ENCODE data around the gene GARRE1. TPM values are rescaled to one million over a fixed set of nuclear protein-coding genes. Genes with fewer than 3 reads are reported as not detected.

Gene GARRE1
- total and polyA plus RNA-seq, 2 experiments from 2014 or later = 9.0 to 16.3 TPM

DNA sequence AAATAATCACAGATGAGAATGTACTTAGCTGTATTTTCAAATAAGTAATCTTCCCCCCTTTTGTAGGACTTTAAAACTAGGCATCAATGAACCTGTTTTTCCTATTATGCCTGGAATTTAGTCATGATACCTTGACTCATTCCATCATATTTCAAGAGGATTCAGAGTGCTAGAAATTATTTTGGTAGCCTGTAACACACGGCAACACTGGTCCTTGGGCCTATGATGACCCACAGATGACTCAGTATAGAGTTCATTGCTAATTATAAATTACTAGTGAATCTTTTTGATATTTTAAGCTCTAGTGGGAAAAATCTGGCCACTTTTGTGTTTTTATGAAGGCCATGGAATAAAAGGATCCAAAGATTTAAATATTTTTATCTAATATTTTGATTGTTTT, 26.0 kb upstream of the GARRE1 start:
- Histone ChIP-seq H3K36me3 (replicated peaks; ENCODE audit: insufficient read depth, low read depth) (peaks cover 5% of the 10 kb centered on the region), H3K27ac (no peak overlapping the region), H3K9me2 (replicated peaks; ENCODE audit: insufficient read depth) (no peaks in the 10 kb centered on the region), H2AFZ (no peak overlapping the region), H3K9me3 (ENCODE audit: low read depth) (no peaks in the 10 kb centered on the region), H3K79me2 (peaks cover 4% of the 10 kb centered on the region), H4K20me1 (ENCODE audit: insufficient read depth, poor library complexity, severe bottlenecking) (peaks cover 6% of the 10 kb centered on the region), H3K4me1 (ENCODE audit: insufficient read depth) (no peaks in the 10 kb centered on the region), H3K4me3 (no peak overlapping the region), H3K27me3 (no peaks in the 10 kb centered on the region), H3K4me2 (no peak overlapping the region)
- DNase-seq (ENCODE audit: low spot score) = no peak
- 83% methylated on average over 1 of the region's 1 CpG for WGBS (ENCODE audit: low lambda C conversion rate, missing lambda C conversion rate)
- no peak for TF ChIP-seq EZH2 (IDR thresholded peaks at IDR 0.05; ENCODE audit: borderline replicate concordance)
- TF ChIP-seq EZH2phosphoT487 (IDR thresholded peaks at IDR 0.05; ENCODE audit: low read depth, severe bottlenecking, unreplicated experiment) = no peak
- TF ChIP-seq, protein P1, sequence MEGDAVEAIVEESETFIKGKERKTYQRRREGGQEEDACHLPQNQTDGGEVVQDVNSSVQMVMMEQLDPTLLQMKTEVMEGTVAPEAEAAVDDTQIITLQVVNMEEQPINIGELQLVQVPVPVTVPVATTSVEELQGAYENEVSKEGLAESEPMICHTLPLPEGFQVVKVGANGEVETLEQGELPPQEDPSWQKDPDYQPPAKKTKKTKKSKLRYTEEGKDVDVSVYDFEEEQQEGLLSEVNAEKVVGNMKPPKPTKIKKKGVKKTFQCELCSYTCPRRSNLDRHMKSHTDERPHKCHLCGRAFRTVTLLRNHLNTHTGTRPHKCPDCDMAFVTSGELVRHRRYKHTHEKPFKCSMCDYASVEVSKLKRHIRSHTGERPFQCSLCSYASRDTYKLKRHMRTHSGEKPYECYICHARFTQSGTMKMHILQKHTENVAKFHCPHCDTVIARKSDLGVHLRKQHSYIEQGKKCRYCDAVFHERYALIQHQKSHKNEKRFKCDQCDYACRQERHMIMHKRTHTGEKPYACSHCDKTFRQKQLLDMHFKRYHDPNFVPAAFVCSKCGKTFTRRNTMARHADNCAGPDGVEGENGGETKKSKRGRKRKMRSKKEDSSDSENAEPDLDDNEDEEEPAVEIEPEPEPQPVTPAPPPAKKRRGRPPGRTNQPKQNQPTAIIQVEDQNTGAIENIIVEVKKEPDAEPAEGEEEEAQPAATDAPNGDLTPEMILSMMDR (IDR thresholded peaks at IDR 0.05; ENCODE audit: poor library complexity) = no peak

DNA sequence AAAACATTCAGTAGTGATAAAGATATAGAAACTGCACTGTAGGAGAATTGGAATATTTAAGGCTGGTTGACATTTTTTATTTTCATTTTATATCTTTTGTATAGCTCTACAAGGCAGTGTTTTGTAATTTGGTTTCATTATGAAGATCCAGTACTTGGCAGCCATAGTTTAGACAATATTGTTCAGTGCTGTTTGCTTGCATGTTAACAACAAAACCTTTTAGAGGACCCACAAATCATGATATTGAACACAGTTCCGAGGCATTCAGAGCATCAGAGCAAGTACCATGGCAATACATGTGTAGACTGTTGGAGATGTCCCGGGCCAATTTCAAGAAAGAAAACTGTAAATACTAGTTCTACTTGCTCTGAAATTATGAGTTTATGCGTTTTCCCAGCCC, 25.6 kb upstream of the GARRE1 start:
- Histone ChIP-seq H3K4me3 (no peak overlapping the region), H3K9me3 (ENCODE audit: low read depth) (no peaks in the 10 kb centered on the region), H4K20me1 (ENCODE audit: insufficient read depth, poor library complexity, severe bottlenecking) (peaks cover 6% of the 10 kb centered on the region), H2AFZ (no peak overlapping the region), H3K27me3 (no peaks in the 10 kb centered on the region), H3K36me3 (replicated peaks; ENCODE audit: insufficient read depth, low read depth) (peaks cover 5% of the 10 kb centered on the region), H3K27ac (no peak overlapping the region), H3K4me1 (ENCODE audit: insufficient read depth) (no peaks in the 10 kb centered on the region), H3K4me2 (no peak overlapping the region), H3K79me2 (peaks cover 4% of the 10 kb centered on the region), H3K9me2 (replicated peaks; ENCODE audit: insufficient read depth) (no peaks in the 10 kb centered on the region)
- WGBS (ENCODE audit: low lambda C conversion rate, missing lambda C conversion rate) = 98% methylated on average over 3 of the region's 3 CpGs
- TF ChIP-seq, protein P1 (IDR thresholded peaks at IDR 0.05; ENCODE audit: poor library complexity) = no peak
- TF ChIP-seq EZH2phosphoT487 (IDR thresholded peaks at IDR 0.05; ENCODE audit: low read depth, severe bottlenecking, unreplicated experiment) (no peak), EZH2 (IDR thresholded peaks at IDR 0.05; ENCODE audit: borderline replicate concordance) (no peak)
- DNase-seq (ENCODE audit: low spot score) = no peak

DNA sequence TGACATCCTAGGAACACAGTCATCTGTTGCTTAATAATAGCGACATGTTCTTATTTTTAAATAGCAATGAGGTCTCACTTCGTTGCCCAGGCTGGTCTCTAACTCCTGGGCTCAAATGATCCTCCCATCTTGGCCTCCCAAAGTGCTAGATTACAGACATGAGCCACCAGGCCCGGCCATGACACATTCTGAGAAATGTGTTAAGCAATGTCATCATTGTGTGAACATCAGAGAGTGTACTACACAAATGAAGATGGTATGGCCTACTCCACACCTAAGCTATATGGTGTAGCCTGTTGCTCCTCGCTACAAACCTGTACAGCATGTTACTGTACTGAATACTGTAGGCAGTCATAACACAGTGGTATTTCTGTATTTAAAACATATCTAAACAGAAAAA, 24.6 kb upstream of the GARRE1 start:
- TF ChIP-seq EZH2phosphoT487 (IDR thresholded peaks at IDR 0.05; ENCODE audit: low read depth, severe bottlenecking, unreplicated experiment) (no peak), EZH2 (IDR thresholded peaks at IDR 0.05; ENCODE audit: borderline replicate concordance) (no peak)
- TF ChIP-seq, protein P1 (IDR thresholded peaks at IDR 0.05; ENCODE audit: poor library complexity) = no peak
- DNase-seq (ENCODE audit: low spot score) = no peak
- H3K4me2 ChIP-seq = no peak overlapping the region
- H3K9me2 ChIP-seq (replicated peaks; ENCODE audit: insufficient read depth) = no peaks in the 10 kb centered on the region
- H3K36me3 ChIP-seq (replicated peaks; ENCODE audit: insufficient read depth, low read depth) = peaks cover 5% of the 10 kb centered on the region
- no peak overlapping the region for H3K27ac ChIP-seq
- no peak overlapping the region for H2AFZ ChIP-seq
- no peaks in the 10 kb centered on the region for H3K4me1 ChIP-seq (ENCODE audit: insufficient read depth)
- WGBS (ENCODE audit: low lambda C conversion rate, missing lambda C conversion rate) = 97% methylated on average over 4 of the region's 4 CpGs
- H3K79me2 ChIP-seq = peaks cover 4% of the 10 kb centered on the region
- no peaks in the 10 kb centered on the region for H3K9me3 ChIP-seq (ENCODE audit: low read depth)
- H3K27me3 ChIP-seq = no peaks in the 10 kb centered on the region
- no peak overlapping the region for H3K4me3 ChIP-seq
- peaks cover 6% of the 10 kb centered on the region for H4K20me1 ChIP-seq (ENCODE audit: insufficient read depth, poor library complexity, severe bottlenecking)

DNA sequence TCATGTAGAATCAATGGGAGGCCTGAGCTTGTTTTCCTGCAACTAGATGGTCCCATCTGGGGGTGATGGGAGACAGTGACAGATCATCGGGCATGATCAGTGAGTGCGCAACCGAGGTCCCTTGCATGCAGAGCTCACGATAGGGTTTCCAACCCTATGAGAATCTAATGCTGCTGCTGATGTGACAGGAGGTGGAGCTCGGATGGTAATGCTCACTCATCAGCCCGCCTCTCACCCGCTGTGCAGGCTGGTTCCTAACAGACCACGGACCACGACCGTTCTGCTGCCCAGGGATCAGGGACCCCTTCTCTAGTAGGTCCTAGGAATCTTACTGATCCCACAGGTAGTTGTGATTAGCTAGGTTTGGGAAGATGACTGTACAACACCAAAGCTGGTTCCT, 23.5 kb upstream of the GARRE1 start:
- Histone ChIP-seq H3K79me2 (peaks cover 6% of the 10 kb centered on the region), H3K9me3 (ENCODE audit: low read depth) (no peaks in the 10 kb centered on the region), H3K4me3 (no peak overlapping the region), H2AFZ (no peak overlapping the region), H4K20me1 (ENCODE audit: insufficient read depth, poor library complexity, severe bottlenecking) (no peaks in the 10 kb centered on the region), H3K4me2 (no peak overlapping the region), H3K36me3 (replicated peaks; ENCODE audit: insufficient read depth, low read depth) (no peaks in the 10 kb centered on the region), H3K27ac (no peak overlapping the region), H3K9me2 (replicated peaks; ENCODE audit: insufficient read depth) (no peaks in the 10 kb centered on the region), H3K4me1 (ENCODE audit: insufficient read depth) (no peaks in the 10 kb centered on the region), H3K27me3 (no peaks in the 10 kb centered on the region)
- TF ChIP-seq, protein P1 (IDR thresholded peaks at IDR 0.05; ENCODE audit: poor library complexity) = no peak
- TF ChIP-seq EZH2phosphoT487 (IDR thresholded peaks at IDR 0.05; ENCODE audit: low read depth, severe bottlenecking, unreplicated experiment) = no peak
- no peak for TF ChIP-seq EZH2 (IDR thresholded peaks at IDR 0.05; ENCODE audit: borderline replicate concordance)
- 96% methylated on average over 10 of the region's 10 CpGs for WGBS (ENCODE audit: low lambda C conversion rate, missing lambda C conversion rate)
- no peak for DNase-seq (ENCODE audit: low spot score)
